ENCODE measurements around the gene CHD5. TPM values are rescaled to one million over a fixed set of nuclear protein-coding genes. Genes with fewer than 3 reads are reported as not detected.

Gene CHD5
- total RNA-seq, 1 experiment from 2014 or later, result 0.39 TPM

DNA sequence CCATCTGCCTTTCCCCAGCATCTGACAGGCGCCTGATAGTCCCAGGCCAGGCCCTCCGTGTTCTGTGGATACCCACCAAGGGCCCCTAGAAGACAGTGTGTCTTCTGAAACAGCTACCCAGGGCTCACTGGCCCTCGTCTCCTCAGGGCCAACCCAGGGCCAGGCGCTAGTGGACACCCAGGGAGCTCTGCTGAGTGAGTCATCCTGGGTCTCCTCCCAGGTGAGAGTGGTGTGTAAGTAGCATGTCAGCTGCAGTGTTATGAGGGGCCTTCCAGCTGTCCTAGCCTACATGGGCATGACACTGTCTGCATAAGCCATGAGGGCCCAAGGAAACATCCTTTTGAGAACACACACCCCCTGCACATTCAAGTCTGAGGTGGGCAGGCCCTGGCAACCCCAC, 36.7 kb downstream of the CHD5 start:
- no TSS peak for BruUV-seq (replicated peaks)
- intact Hi-C loops (cut with micrococcal nuclease; ENCODE audit: unreplicated experiment), result no loop called here
- ChIA-PET CTCF (no interaction called here), POLR2A (no interaction called here)
- Histone ChIP-seq H3K9me3 (no peaks in the 10 kb centered on the region), H3K4me1 (no peaks in the 10 kb centered on the region), H3K36me3 (ENCODE audit: control insufficient read depth, insufficient read depth, low read length) (no peaks in the 10 kb centered on the region), H3K4me3 (ENCODE audit: low read depth, low read length) (no peak overlapping the region), H3K27me3 (replicated peaks; ENCODE audit: control insufficient read depth, insufficient read depth, low read length) (no peaks in the 10 kb centered on the region)
- H3K27me3 Mint-ChIP-seq (ENCODE audit: insufficient read depth, unreplicated experiment), result no peaks in the 10 kb centered on the region
- H3K27ac Mint-ChIP-seq (ENCODE audit: unreplicated experiment), result no peak overlapping the region
- no peak for DNase-seq
- H3K4me3 Mint-ChIP-seq (ENCODE audit: unreplicated experiment), result no peak overlapping the region
- no peaks in the 10 kb centered on the region for H3K9me3 Mint-ChIP-seq (ENCODE audit: unreplicated experiment)
- TF ChIP-seq, protein P1, sequence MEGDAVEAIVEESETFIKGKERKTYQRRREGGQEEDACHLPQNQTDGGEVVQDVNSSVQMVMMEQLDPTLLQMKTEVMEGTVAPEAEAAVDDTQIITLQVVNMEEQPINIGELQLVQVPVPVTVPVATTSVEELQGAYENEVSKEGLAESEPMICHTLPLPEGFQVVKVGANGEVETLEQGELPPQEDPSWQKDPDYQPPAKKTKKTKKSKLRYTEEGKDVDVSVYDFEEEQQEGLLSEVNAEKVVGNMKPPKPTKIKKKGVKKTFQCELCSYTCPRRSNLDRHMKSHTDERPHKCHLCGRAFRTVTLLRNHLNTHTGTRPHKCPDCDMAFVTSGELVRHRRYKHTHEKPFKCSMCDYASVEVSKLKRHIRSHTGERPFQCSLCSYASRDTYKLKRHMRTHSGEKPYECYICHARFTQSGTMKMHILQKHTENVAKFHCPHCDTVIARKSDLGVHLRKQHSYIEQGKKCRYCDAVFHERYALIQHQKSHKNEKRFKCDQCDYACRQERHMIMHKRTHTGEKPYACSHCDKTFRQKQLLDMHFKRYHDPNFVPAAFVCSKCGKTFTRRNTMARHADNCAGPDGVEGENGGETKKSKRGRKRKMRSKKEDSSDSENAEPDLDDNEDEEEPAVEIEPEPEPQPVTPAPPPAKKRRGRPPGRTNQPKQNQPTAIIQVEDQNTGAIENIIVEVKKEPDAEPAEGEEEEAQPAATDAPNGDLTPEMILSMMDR (IDR thresholded peaks at IDR 0.05; ENCODE audit: insufficient read depth in 1 of 2, low read depth in 1 of 2, low read length in 1 of 2, severe bottlenecking in 1 of 2, unreplicated experiment in 1 of 2), result no peak
- H3K4me1 Mint-ChIP-seq (ENCODE audit: low read depth, unreplicated experiment), result no peaks in the 10 kb centered on the region
- no peaks in the 10 kb centered on the region for H3K36me3 Mint-ChIP-seq (ENCODE audit: insufficient read depth, unreplicated experiment)

DNA sequence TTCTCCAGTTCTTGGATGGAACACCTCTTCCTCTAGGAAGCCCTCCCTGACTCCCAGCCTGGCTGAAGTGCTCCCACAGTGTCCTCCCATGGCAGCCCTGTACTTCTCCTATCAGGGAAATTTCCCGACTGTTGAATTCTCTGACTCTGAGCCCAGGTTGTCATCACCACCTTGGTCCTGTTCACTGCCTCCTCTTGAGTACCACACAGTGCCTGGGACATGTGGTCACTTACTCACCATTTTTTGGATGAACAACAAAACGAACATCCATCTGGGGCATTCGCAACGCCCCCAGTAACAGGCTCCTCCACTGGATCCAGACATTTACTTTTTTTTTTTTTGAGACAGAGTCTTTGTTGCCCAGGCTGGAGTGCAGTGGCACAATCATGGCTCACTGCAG, 37.4 kb downstream of the CHD5 start:
- Mint-ChIP-seq H3K36me3 (ENCODE audit: insufficient read depth, unreplicated experiment) (no peaks in the 10 kb centered on the region), H3K4me1 (ENCODE audit: low read depth, unreplicated experiment) (no peaks in the 10 kb centered on the region), H3K27ac (ENCODE audit: unreplicated experiment) (no peak overlapping the region), H3K9me3 (ENCODE audit: unreplicated experiment) (no peaks in the 10 kb centered on the region), H3K4me3 (ENCODE audit: unreplicated experiment) (no peak overlapping the region), H3K27me3 (ENCODE audit: insufficient read depth, unreplicated experiment) (no peaks in the 10 kb centered on the region)
- H3K27me3 ChIP-seq (replicated peaks; ENCODE audit: control insufficient read depth, insufficient read depth, low read length), result no peaks in the 10 kb centered on the region
- H3K4me1 ChIP-seq, result no peaks in the 10 kb centered on the region
- no peaks in the 10 kb centered on the region for H3K36me3 ChIP-seq (ENCODE audit: control insufficient read depth, insufficient read depth, low read length)
- no TSS peak for BruUV-seq (replicated peaks)
- CTCF ChIA-PET, result no interaction called here
- TF ChIP-seq, protein P1 (IDR thresholded peaks at IDR 0.05; ENCODE audit: insufficient read depth in 1 of 2, low read depth in 1 of 2, low read length in 1 of 2, severe bottlenecking in 1 of 2, unreplicated experiment in 1 of 2), result no peak
- POLR2A ChIA-PET, result no interaction called here
- H3K4me3 ChIP-seq (ENCODE audit: low read depth, low read length), result no peak overlapping the region
- no peak for DNase-seq
- H3K9me3 ChIP-seq, result no peaks in the 10 kb centered on the region
- intact Hi-C loops (cut with micrococcal nuclease; ENCODE audit: unreplicated experiment), result no loop called here

DNA sequence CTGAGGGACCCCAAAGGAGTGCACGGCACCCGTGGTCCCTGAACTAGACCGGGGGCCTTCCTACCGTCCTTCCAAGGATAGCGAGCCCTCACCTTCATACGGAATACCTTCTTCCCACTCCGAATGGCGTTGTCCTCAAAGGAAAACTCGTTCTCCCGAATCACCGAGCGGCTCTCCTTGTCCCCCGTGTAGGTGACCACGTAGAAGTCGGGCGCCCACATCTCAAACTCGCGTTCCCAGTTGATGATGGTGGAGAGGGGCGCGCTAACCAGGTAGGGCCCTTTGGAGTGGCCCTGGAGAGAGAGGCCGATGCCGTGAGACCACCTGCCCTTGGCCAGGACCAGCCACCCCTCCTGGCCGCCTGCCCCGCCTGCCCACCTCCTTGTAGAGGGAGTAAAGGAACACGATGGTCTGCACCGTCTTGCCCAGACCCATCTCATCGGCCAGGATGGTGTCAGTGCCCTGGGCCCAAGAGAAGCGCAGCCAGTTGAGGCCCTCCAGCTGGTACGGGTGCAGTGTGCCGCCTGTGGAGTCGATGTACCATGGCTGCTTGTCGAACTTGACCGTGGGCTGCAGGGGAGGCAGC, 38.0 kb downstream of the CHD5 start:
- no peaks in the 10 kb centered on the region for H3K36me3 ChIP-seq (ENCODE audit: control insufficient read depth, insufficient read depth, low read length)
- DNase-seq, result no peak
- Mint-ChIP-seq H3K27ac (ENCODE audit: unreplicated experiment) (no peak overlapping the region), H3K4me1 (ENCODE audit: low read depth, unreplicated experiment) (no peaks in the 10 kb centered on the region), H3K9me3 (ENCODE audit: unreplicated experiment) (no peaks in the 10 kb centered on the region), H3K4me3 (ENCODE audit: unreplicated experiment) (no peak overlapping the region), H3K36me3 (ENCODE audit: insufficient read depth, unreplicated experiment) (no peaks in the 10 kb centered on the region), H3K27me3 (ENCODE audit: insufficient read depth, unreplicated experiment) (no peaks in the 10 kb centered on the region)
- H3K4me1 ChIP-seq, result no peaks in the 10 kb centered on the region
- POLR2A ChIA-PET, result no interaction called here
- H3K27me3 ChIP-seq (replicated peaks; ENCODE audit: control insufficient read depth, insufficient read depth, low read length), result no peaks in the 10 kb centered on the region
- CTCF ChIA-PET, result no interaction called here
- TF ChIP-seq, protein P1 (IDR thresholded peaks at IDR 0.05; ENCODE audit: insufficient read depth in 1 of 2, low read depth in 1 of 2, low read length in 1 of 2, severe bottlenecking in 1 of 2, unreplicated experiment in 1 of 2), result no peak
- intact Hi-C loops (cut with micrococcal nuclease; ENCODE audit: unreplicated experiment), result no loop called here
- no peaks in the 10 kb centered on the region for H3K9me3 ChIP-seq
- no TSS peak for BruUV-seq (replicated peaks)
- H3K4me3 ChIP-seq (ENCODE audit: low read depth, low read length), result no peak overlapping the region
